ENCODE measurements around the gene CCDC8.

- TF ChIP-seq CTCF (IDR thresholded peaks at IDR 0.05) (no peak), POLR2AphosphoS5 (IDR thresholded peaks at IDR 0.05) (no peak)
Observed at GRCh38 chr19:46365561-46365960, 47.8 kb downstream of the CCDC8 start.
